Fibroblast of lung (primary cell): ENCODE data around the gene SPOCK1. TPM values are rescaled to one million over a fixed set of nuclear protein-coding genes. Genes with fewer than 3 reads are reported as not detected.

ENCODE experiments used
- DNase-seq, 2 donors: peaks; one replicate each; pipeline versions ENCODE4 v3.0.0 to v3.0.0-alpha.2; 2010; ENCODE audit warnings: low read depth in 2 of 2
- H2AFZ ChIP-seq: 2 replicates; pipeline ENCODE4 v1.5.1; 2012; ENCODE audit warnings: low read length, control low read depth, inconsistent platforms
- H3K27ac ChIP-seq: 2 replicates; pipeline ENCODE4 v1.5.1; 2011; ENCODE audit warnings: low read length, control low read depth; ENCODE audit not compliant: insufficient read depth
- H3K27me3 ChIP-seq: 2 replicates; pipeline ENCODE4 v1.5.1; 2011; ENCODE audit warnings: mild to moderate bottlenecking, low read length; ENCODE audit not compliant: control insufficient read depth, insufficient read depth
- H3K36me3 ChIP-seq: 2 replicates; pipeline ENCODE4 v1.5.1; 2011; ENCODE audit warnings: low read length; ENCODE audit not compliant: control insufficient read depth, insufficient read depth
- H3K4me1 ChIP-seq: 2 replicates; pipeline ENCODE4 v1.5.1; 2011; ENCODE audit warnings: low read length; ENCODE audit not compliant: control insufficient read depth, insufficient read depth; ENCODE audit errors: extremely low read depth
- H3K4me2 ChIP-seq: 2 replicates; pipeline ENCODE4 v1.5.1; 2011; ENCODE audit warnings: low read length, control low read depth; ENCODE audit not compliant: insufficient read depth; ENCODE audit errors: extremely low read depth
- H3K4me3 ChIP-seq, 4 experiments: fragments of 200-600 bp in 1 of 4; sonication (generic) in 1 of 4; replicated peaks in 1 of 4; 2 replicates each; pipeline ENCODE4 v1.5.1; 2011 to 2016; ENCODE audit warnings: low read length in 4 of 4, low read depth in 3 of 4, mild to moderate bottlenecking in 3 of 4, control low read depth in 2 of 4, inconsistent platforms in 1 of 4, mixed read lengths in 1 of 4; ENCODE audit not compliant: insufficient read depth in 1 of 4; ENCODE audit errors: control extremely low read depth in 1 of 4
- H3K79me2 ChIP-seq: 2 replicates; pipeline ENCODE4 v1.5.1; 2012; ENCODE audit warnings: mild to moderate bottlenecking, low read length, inconsistent platforms; ENCODE audit not compliant: control insufficient read depth, insufficient read depth
- H3K9ac ChIP-seq: 2 replicates; pipeline ENCODE4 v1.5.1; 2011; ENCODE audit warnings: mild to moderate bottlenecking, low read length, control low read depth; ENCODE audit not compliant: insufficient read depth
- H3K9me3 ChIP-seq: 2 replicates; pipeline ENCODE4 v1.5.1; 2012; ENCODE audit warnings: low read depth, low read length; ENCODE audit not compliant: control insufficient read depth, insufficient read depth
- H4K20me1 ChIP-seq: 2 replicates; pipeline ENCODE4 v1.5.1; 2011; ENCODE audit warnings: low read length; ENCODE audit not compliant: control insufficient read depth, insufficient read depth; ENCODE audit errors: extremely low read depth
- CTCF ChIP-seq, 2 donors: IDR thresholded peaks in 1 of 2; conservative IDR thresholded peaks in 1 of 2; 1 replicate in 1 of 2; 2 replicates in 1 of 2; pipeline ENCODE4 v1.5.1; 2011 to 2012; ENCODE audit warnings: low read length in 2 of 2, control low read depth in 1 of 2, inconsistent platforms in 1 of 2, low read depth in 1 of 2, mild to moderate bottlenecking in 1 of 2
- EZH2 ChIP-seq: IDR thresholded peaks from 2 replicates; pipeline ENCODE4 v1.5.1; 2012; ENCODE audit warnings: low read length, control low read depth, mild to moderate bottlenecking; ENCODE audit errors: missing control alignments
- polyA plus RNA-seq, 2 donors: library from polyadenylated mRNA; depleted of rRNA in 1 of 2; stranded (reverse) in 1 of 2; unstranded in 1 of 2; fragments of >200 nt; gene quantifications; 2 replicates each; pipeline ENCODE4 v1.2.1, GENCODE V29; 2011 to 2012; ENCODE audit warnings: missing spikeins in 1 of 2
- total RNA-seq: library from RNA; depleted of rRNA; stranded (reverse); fragments of >200 nt; gene quantifications from 2 replicates; pipeline ENCODE4 v1.2.1, GENCODE V29; 2014

The SPOCK1 gene
- total and polyA plus RNA-seq, 2 donors (not counting 1 experiment from before 2014, with no cell fraction given): 11.1 to 34.9 TPM

- no peak overlapping the region for H3K4me3 ChIP-seq
- H3K36me3 ChIP-seq: no peaks in the 10 kb centered on the region
- no peak overlapping the region for H3K4me2 ChIP-seq
- H3K27ac ChIP-seq: no peak overlapping the region
- H3K9ac ChIP-seq: no peak overlapping the region
- no peaks in the 10 kb centered on the region for H3K79me2 ChIP-seq
- no peak for DNase-seq
- no peak overlapping the region for H2AFZ ChIP-seq
- H3K4me1 ChIP-seq: no peaks in the 10 kb centered on the region
- H3K27me3 ChIP-seq: no peaks in the 10 kb centered on the region
- H3K9me3 ChIP-seq: no peaks in the 10 kb centered on the region
- no peaks in the 10 kb centered on the region for H4K20me1 ChIP-seq
- TF ChIP-seq CTCF (conservative IDR thresholded peaks at IDR 0.05 in 1 of 2, IDR thresholded peaks at IDR 0.05 in 1 of 2; ENCODE audit: low read depth in 1 of 2, low read length in 2 of 2) (no peak), EZH2 (no peak)
These were observed 17.8 kb upstream of the SPOCK1 start for GRCh38 chr5:137516961-137517360.

GRCh38 chr5:137516251-137516797 is 17.2 kb upstream of the SPOCK1 start:
- H3K4me2 ChIP-seq: no peak overlapping the region
- no peak overlapping the region for H3K4me3 ChIP-seq
- H3K9ac ChIP-seq: no peak overlapping the region
- no peaks in the 10 kb centered on the region for H3K79me2 ChIP-seq
- no peaks in the 10 kb centered on the region for H3K36me3 ChIP-seq
- H3K9me3 ChIP-seq: no peaks in the 10 kb centered on the region
- no peaks in the 10 kb centered on the region for H3K4me1 ChIP-seq
- H3K27ac ChIP-seq: no peak overlapping the region
- H4K20me1 ChIP-seq: no peaks in the 10 kb centered on the region
- DNase-seq: no peak
- H2AFZ ChIP-seq: no peak overlapping the region
- TF ChIP-seq EZH2 (no peak), CTCF (conservative IDR thresholded peaks at IDR 0.05 in 1 of 2, IDR thresholded peaks at IDR 0.05 in 1 of 2; ENCODE audit: low read depth in 1 of 2, low read length in 2 of 2) (no peak)
- H3K27me3 ChIP-seq: peaks cover 2% of the 10 kb centered on the region

DNA sequence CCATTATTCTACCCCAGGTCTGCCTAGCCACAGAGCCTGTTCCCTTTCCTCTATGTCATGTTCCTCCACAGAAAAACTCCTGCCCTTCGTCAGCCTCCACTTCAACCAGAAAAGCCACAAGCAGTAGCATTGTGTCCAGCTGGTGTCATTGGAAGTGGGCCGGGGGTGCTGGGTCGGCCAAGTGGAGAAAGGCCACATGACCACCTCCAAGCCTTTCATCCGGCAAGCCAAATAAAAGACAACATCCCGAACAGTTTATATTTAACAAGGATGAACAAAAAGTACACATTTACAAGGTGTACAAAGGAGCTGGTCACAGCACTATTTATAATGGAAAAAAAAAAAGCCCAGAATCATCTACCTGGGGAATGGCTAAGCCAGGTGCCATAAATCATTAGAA is 16.1 kb upstream of the SPOCK1 start:
- Histone ChIP-seq H3K9ac (no peak overlapping the region), H3K36me3 (no peaks in the 10 kb centered on the region), H3K4me1 (no peaks in the 10 kb centered on the region), H3K27ac (no peak overlapping the region), H2AFZ (no peak overlapping the region), H4K20me1 (no peaks in the 10 kb centered on the region), H3K4me2 (no peak overlapping the region), H3K79me2 (no peaks in the 10 kb centered on the region), H3K4me3 (no peak overlapping the region), H3K27me3 (peaks cover 2% of the 10 kb centered on the region), H3K9me3 (no peaks in the 10 kb centered on the region)
- TF ChIP-seq CTCF (conservative IDR thresholded peaks at IDR 0.05 in 1 of 2, IDR thresholded peaks at IDR 0.05 in 1 of 2; ENCODE audit: low read depth in 1 of 2, low read length in 2 of 2): no peak
- TF ChIP-seq EZH2: no peak
- DNase-seq: no peak
